Measurements from ENCODE around the gene PLEKHM2. TPM values are rescaled to one million over a fixed set of nuclear protein-coding genes. Genes with fewer than 3 reads are reported as not detected.

The PLEKHM2 gene
- polyA plus RNA-seq, 1 donor (not counting 4 experiments of a cell fraction or from before 2014, with no cell fraction given) = 30.0 TPM

DNA sequence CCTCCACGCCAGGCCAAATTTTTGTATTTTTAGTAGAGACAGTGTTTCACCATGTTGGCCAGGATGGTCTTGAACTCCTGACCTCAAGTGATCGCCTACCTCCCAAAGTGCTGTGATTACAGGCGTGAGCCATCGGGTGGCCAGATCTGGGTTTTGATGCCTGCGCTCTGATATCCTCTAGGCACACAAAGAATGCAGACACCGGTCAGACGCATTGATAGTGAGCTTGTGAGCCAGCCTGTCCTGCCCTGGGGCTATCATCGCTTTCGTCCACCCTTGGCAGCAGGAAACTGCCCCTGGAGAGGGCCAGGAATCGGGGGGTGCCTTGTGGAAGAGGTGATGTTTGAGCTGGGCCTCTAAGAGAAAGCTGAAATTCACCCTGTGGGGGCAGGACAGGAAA is 78.4 kb downstream of the PLEKHM2 start:
- Histone ChIP-seq H3K9me1 (ENCODE audit: control insufficient read depth, extremely low read depth, insufficient read depth, low read length) (no peaks in the 10 kb centered on the region), H4K20me1 (ENCODE audit: control insufficient read depth, extremely low read depth, insufficient read depth, low read length) (no peaks in the 10 kb centered on the region), H3K9me3 (ENCODE audit: control insufficient read depth, low read depth, low read length) (no peaks in the 10 kb centered on the region), H3K4me1 (ENCODE audit: control insufficient read depth, extremely low read depth, insufficient read depth, low read length) (peaks cover 48% of the 10 kb centered on the region), H3K27ac (ENCODE audit: control insufficient read depth, insufficient read depth, low read length) (no peak overlapping the region), H2AFZ (ENCODE audit: control insufficient read depth, low read length) (no peak overlapping the region), H3K79me2 (ENCODE audit: control insufficient read depth, insufficient read depth, low read length) (peaks cover 65% of the 10 kb centered on the region), H3K9ac (ENCODE audit: control insufficient read depth, extremely low read depth, insufficient read depth, low read length) (no peak overlapping the region), H3K36me3 (ENCODE audit: control insufficient read depth in 2 of 2, extremely low read depth in 1 of 2, insufficient read depth in 2 of 2, low read length in 2 of 2) (peaks cover 8 to 26% of the 10 kb centered on the region in 2 experiments), H3K27me3 (ENCODE audit: control insufficient read depth, extremely low read depth, insufficient read depth, low read length) (no peaks in the 10 kb centered on the region), H3K4me2 (ENCODE audit: control insufficient read depth, extremely low read depth, insufficient read depth, low read depth, low read length) (no peak overlapping the region), H3K4me3 (ENCODE audit: control insufficient read depth in 2 of 3, extremely low read depth in 1 of 3, insufficient read depth in 2 of 3, low read depth in 1 of 3, low read length in 3 of 3) (no peak overlapping the region)
- no peak for FAIRE-seq
- DNase-seq (ENCODE audit: low read depth, low spot score) = no peak
- dilution Hi-C loops (cut with MboI; ENCODE audit: extremely low pct_ligation_motif_present, low sequenced_read_pairs) = no loop called here
- no peak for TF ChIP-seq EZH2 (IDR thresholded peaks at IDR 0.05; ENCODE audit: low read length)
- TF ChIP-seq, protein P1, sequence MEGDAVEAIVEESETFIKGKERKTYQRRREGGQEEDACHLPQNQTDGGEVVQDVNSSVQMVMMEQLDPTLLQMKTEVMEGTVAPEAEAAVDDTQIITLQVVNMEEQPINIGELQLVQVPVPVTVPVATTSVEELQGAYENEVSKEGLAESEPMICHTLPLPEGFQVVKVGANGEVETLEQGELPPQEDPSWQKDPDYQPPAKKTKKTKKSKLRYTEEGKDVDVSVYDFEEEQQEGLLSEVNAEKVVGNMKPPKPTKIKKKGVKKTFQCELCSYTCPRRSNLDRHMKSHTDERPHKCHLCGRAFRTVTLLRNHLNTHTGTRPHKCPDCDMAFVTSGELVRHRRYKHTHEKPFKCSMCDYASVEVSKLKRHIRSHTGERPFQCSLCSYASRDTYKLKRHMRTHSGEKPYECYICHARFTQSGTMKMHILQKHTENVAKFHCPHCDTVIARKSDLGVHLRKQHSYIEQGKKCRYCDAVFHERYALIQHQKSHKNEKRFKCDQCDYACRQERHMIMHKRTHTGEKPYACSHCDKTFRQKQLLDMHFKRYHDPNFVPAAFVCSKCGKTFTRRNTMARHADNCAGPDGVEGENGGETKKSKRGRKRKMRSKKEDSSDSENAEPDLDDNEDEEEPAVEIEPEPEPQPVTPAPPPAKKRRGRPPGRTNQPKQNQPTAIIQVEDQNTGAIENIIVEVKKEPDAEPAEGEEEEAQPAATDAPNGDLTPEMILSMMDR (optimal IDR thresholded peaks at IDR 0.05 in 1 of 3, IDR thresholded peaks at IDR 0.05 in 1 of 3, conservative IDR thresholded peaks at IDR 0.05 in 1 of 3; ENCODE audit: extremely low read depth in 1 of 3, insufficient read depth in 2 of 3, low read length in 3 of 3) = no peak

DNA sequence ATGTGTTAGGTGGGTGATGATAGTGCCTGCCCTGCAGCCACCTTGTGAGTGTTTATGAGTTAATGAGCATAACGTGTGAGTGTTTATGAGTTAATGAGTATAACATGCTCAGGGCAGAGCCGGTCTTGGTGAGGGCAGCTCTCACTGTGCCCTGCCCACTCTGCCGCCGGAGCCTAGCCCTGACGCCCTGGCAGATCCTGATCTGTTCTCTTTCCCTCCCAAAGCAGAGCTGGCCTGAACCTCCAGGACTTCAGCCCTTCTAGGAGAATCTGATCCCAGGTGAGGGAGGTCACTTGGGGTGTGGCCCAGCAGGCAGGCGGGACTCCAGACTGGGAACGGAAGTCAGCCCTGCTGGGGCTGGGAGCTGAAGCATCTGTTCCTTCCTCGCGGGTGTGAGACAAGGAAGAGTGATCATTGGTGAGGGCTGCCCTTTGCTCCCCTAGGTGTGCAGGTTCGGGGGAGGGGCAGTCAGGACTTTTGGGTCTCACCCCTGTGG is 80.2 kb downstream of the PLEKHM2 start:
- peak overlapping the region; percentile 92 for H3K27ac ChIP-seq (ENCODE audit: control insufficient read depth, insufficient read depth, low read length)
- H3K9me1 ChIP-seq (ENCODE audit: control insufficient read depth, extremely low read depth, insufficient read depth, low read length) = no peaks in the 10 kb centered on the region
- TF ChIP-seq EZH2 (IDR thresholded peaks at IDR 0.05; ENCODE audit: low read length) = no peak
- TF ChIP-seq, protein P1 (optimal IDR thresholded peaks at IDR 0.05 in 1 of 3, IDR thresholded peaks at IDR 0.05 in 1 of 3, conservative IDR thresholded peaks at IDR 0.05 in 1 of 3; ENCODE audit: extremely low read depth in 1 of 3, insufficient read depth in 2 of 3, low read length in 3 of 3) = no peak
- no peaks in the 10 kb centered on the region for H3K9me3 ChIP-seq (ENCODE audit: control insufficient read depth, low read depth, low read length)
- H3K4me3 ChIP-seq (ENCODE audit: control insufficient read depth in 2 of 3, extremely low read depth in 1 of 3, insufficient read depth in 2 of 3, low read depth in 1 of 3, low read length in 3 of 3) = peak overlapping the region; percentile 35 to 54 (median 41)
- peak; percentile 95 for FAIRE-seq
- H3K4me1 ChIP-seq (ENCODE audit: control insufficient read depth, extremely low read depth, insufficient read depth, low read length) = peaks cover 44% of the 10 kb centered on the region
- no peak for DNase-seq (ENCODE audit: low read depth, low spot score)
- no peaks in the 10 kb centered on the region for H4K20me1 ChIP-seq (ENCODE audit: control insufficient read depth, extremely low read depth, insufficient read depth, low read length)
- H3K27me3 ChIP-seq (ENCODE audit: control insufficient read depth, extremely low read depth, insufficient read depth, low read length) = no peaks in the 10 kb centered on the region
- peaks cover 20 to 41% of the 10 kb centered on the region in 2 experiments for H3K36me3 ChIP-seq (ENCODE audit: control insufficient read depth in 2 of 2, extremely low read depth in 1 of 2, insufficient read depth in 2 of 2, low read length in 2 of 2)
- H3K9ac ChIP-seq (ENCODE audit: control insufficient read depth, extremely low read depth, insufficient read depth, low read length) = peak overlapping the region; percentile 70
- dilution Hi-C loops (cut with MboI; ENCODE audit: extremely low pct_ligation_motif_present, low sequenced_read_pairs) = no loop called here
- peak overlapping the region; percentile 89 for H3K4me2 ChIP-seq (ENCODE audit: control insufficient read depth, extremely low read depth, insufficient read depth, low read depth, low read length)
- no peak overlapping the region for H2AFZ ChIP-seq (ENCODE audit: control insufficient read depth, low read length)
- peaks cover 72% of the 10 kb centered on the region for H3K79me2 ChIP-seq (ENCODE audit: control insufficient read depth, insufficient read depth, low read length)

Measured in keratinocyte (primary cell).